Panc1 (cell line): ENCODE data around the gene DUSP8. TPM values are rescaled to one million over a fixed set of nuclear protein-coding genes. Genes with fewer than 3 reads are reported as not detected.

Experiments
- ATAC-seq: fragments of 200-7000 bp; cut with Tn5 transposase; 2 replicates; pipeline ENCODE4 v1.9.1; 2020; ENCODE audit warnings: mild to moderate bottlenecking, moderate library complexity
- BruUV-seq: library from RNA; stranded (reverse); fragments of 400-500 nt; replicated peaks from 2 replicates; lab custom pipeline; 2021; lab: Mats Ljungman, UMichigan
- CTCF ChIA-PET: fragments of 300-600 bp; sonication (Branson Sonifier 250); formaldehyde crosslinking; loops from one replicate; lab custom pipeline; 2022; ENCODE audit warnings: antibody characterized with exemption; lab: Charles Lee
- POLR2A ChIA-PET: fragments of 300-600 bp; sonication (Branson Sonifier 250); formaldehyde crosslinking; loops from one replicate; lab custom pipeline; 2022; ENCODE audit warnings: antibody characterized with exemption; lab: Charles Lee
- DNase-seq: peaks from one replicate; pipeline ENCODE4 v3.0.0-alpha.2; 2010; ENCODE audit warnings: low read depth, low spot score
- H3K27ac ChIP-seq: 2 replicates; pipeline ENCODE4 v1.5.1; 2011; ENCODE audit warnings: mild to moderate bottlenecking, low read length, inconsistent platforms
- H3K27me3 ChIP-seq: fragments of 200-500 bp; sonication (Bioruptor generic); 2 replicates; pipeline ENCODE4 v1.6.0; 2014; ENCODE audit warnings: low read length, inconsistent platforms; ENCODE audit not compliant: control insufficient read depth, insufficient read depth
- H3K36me3 ChIP-seq: fragments of 200-500 bp; sonication (Bioruptor generic); 2 replicates; pipeline ENCODE4 v1.5.1; 2014; ENCODE audit warnings: inconsistent platforms, mild to moderate bottlenecking, low read length, moderate library complexity; ENCODE audit not compliant: control insufficient read depth, insufficient read depth
- H3K4me1 ChIP-seq: 2 replicates; pipeline ENCODE4 v1.5.1; 2011; ENCODE audit warnings: inconsistent platforms, mild to moderate bottlenecking, low read length, moderate library complexity; ENCODE audit not compliant: control insufficient read depth, insufficient read depth
- H3K4me3 ChIP-seq, 2 experiments: 2 replicates each; pipeline ENCODE4 v1.5.1; 2011 to 2012; ENCODE audit warnings: low read depth in 2 of 2, low read length in 2 of 2, mild to moderate bottlenecking in 2 of 2, inconsistent platforms in 1 of 2, moderate library complexity in 1 of 2
- H3K9me3 ChIP-seq: fragments of 200-500 bp; sonication (Bioruptor generic); 2 replicates; pipeline ENCODE4 v1.5.1; 2014; ENCODE audit warnings: low read depth, mild to moderate bottlenecking, inconsistent platforms, low read length, moderate library complexity; ENCODE audit not compliant: control insufficient read depth, insufficient read depth
- CTCF ChIP-seq: fragments of 450-650 bp; IDR thresholded peaks from 2 replicates; pipeline ENCODE4 v1.5.1; 2017; ENCODE audit warnings: mild to moderate bottlenecking
- POLR2AphosphoS5 ChIP-seq: IDR thresholded peaks from 2 replicates; pipeline ENCODE4 v1.6.1; 2012; ENCODE audit warnings: mild to moderate bottlenecking, low read depth, low read length, moderate library complexity
- REST ChIP-seq, 2 experiments: IDR thresholded peaks; 2 replicates each; pipeline ENCODE4 v1.6.1; 2011 to 2012; ENCODE audit warnings: low read depth in 2 of 2, control low read depth in 1 of 2, low read length in 1 of 2, mild to moderate bottlenecking in 1 of 2, moderate library complexity in 1 of 2; ENCODE audit not compliant: insufficient read depth in 1 of 2
- SIN3A ChIP-seq: IDR thresholded peaks from 2 replicates; pipeline ENCODE4 v1.6.1; 2012; ENCODE audit warnings: low read depth, mild to moderate bottlenecking, low read length, moderate library complexity, borderline replicate concordance; ENCODE audit not compliant: insufficient read depth
- TCF7L2 ChIP-seq: IDR thresholded peaks from 2 replicates; pipeline ENCODE4 v1.6.1; 2011; ENCODE audit warnings: mild to moderate bottlenecking, low read depth, low read length, inconsistent platforms
- in situ Hi-C: cut with HindIII; loops from 2 replicates; pipeline ENCODE4 v1.10.0; 2016; ENCODE audit warnings: low sequenced_read_pairs, low pct_unique_long_range_greater_than_20kb
- intact Hi-C: fragments of 100-400 bp; cut with micrococcal nuclease; formaldehyde crosslinking; loops from one replicate; pipeline ENCODE4 v1.10.0; 2022; ENCODE audit not compliant: unreplicated experiment
- total RNA-seq: library from RNA; stranded (reverse); gene quantifications from one replicate; pipeline ENCODE4 v1.2.1, GENCODE V29; 2021; ENCODE audit not compliant: unreplicated experiment

The DUSP8 gene
- total RNA-seq, 1 experiment from 2014 or later, result 5.5 TPM

GRCh38 chr11:1567721-1568100 lies 4.4 kb downstream of the DUSP8 start:
- no peaks in the 10 kb centered on the region for H3K36me3 ChIP-seq
- BruUV-seq, result no TSS peak
- TF ChIP-seq POLR2AphosphoS5 (no peak), REST (IDR thresholded peaks at IDR 0.05; ENCODE audit: insufficient read depth in 1 of 2, low read depth in 2 of 2, low read length in 1 of 2) (no peak), TCF7L2 (no peak), CTCF (no peak), SIN3A (no peak)
- H3K27me3 ChIP-seq, result no peaks in the 10 kb centered on the region; the same call in 1 of the 2 replicates
- H3K4me1 ChIP-seq, result peaks cover 9% of the 10 kb centered on the region
- POLR2A ChIA-PET, result no interaction called here
- DNase-seq (no peak), ATAC-seq (no peak)
- intact Hi-C loops, result no loop called here
- in situ Hi-C loops, result no loop called here
- CTCF ChIA-PET, result interaction anchor here (0.6 to 1.9 kb wide), 2 partner anchors 13 to 21 kb away, joined by 3 to 8 read pairs; no protein-coding TSS in a partner anchor
- no peaks in the 10 kb centered on the region for H3K9me3 ChIP-seq
- no peak overlapping the region for H3K4me3 ChIP-seq
- H3K27ac ChIP-seq, result no peak overlapping the region

- H3K9me3 ChIP-seq, result no peaks in the 10 kb centered on the region
- in situ Hi-C loops, result no loop called here
- H3K27me3 ChIP-seq, result no peaks in the 10 kb centered on the region
- ChIA-PET POLR2A (no interaction called here), CTCF (interaction anchor here (0.6 to 1.9 kb wide), 2 partner anchors 12 to 20 kb away, joined by 3 to 8 read pairs; no protein-coding TSS in a partner anchor)
- no TSS peak for BruUV-seq
- no peaks in the 10 kb centered on the region for H3K36me3 ChIP-seq
- H3K4me1 ChIP-seq, result peaks cover 9% of the 10 kb centered on the region
- TF ChIP-seq SIN3A (no peak), TCF7L2 (no peak), CTCF (peak; percentile 58; the same call in 1 of the 2 replicates), POLR2AphosphoS5 (no peak), REST (IDR thresholded peaks at IDR 0.05; ENCODE audit: insufficient read depth in 1 of 2, low read depth in 2 of 2, low read length in 1 of 2) (no peak)
- DNase-seq (no peak), ATAC-seq (no peak)
- H3K27ac ChIP-seq, result no peak overlapping the region
- no peak overlapping the region for H3K4me3 ChIP-seq
- intact Hi-C loops, result no loop called here
Observed at GRCh38 chr11:1567052-1567720, 4.9 kb downstream of the DUSP8 start.
